Measurements from ENCODE around the gene CSAG3. TPM values are rescaled to one million over a fixed set of nuclear protein-coding genes. Genes with fewer than 3 reads are reported as not detected.
"Not testable (repeated sequence)": the region's sequence is repeated elsewhere in the genome, so short reads cannot be mapped to it uniquely, and the experiment has no call there.

CSAG3 gene
- total RNA-seq, 1 experiment from 2014 or later: 44.1 TPM

GRCh38 chrX:152787062-152787461 is 28.0 kb downstream of the CSAG3 start:
- H4K20me1 ChIP-seq (ENCODE audit: insufficient read depth); H2AFZ ChIP-seq (ENCODE audit: low read depth, low read length, poor library complexity, severe bottlenecking); H3K27me3 ChIP-seq (ENCODE audit: insufficient read depth, low read length); H3K9me2 ChIP-seq (ENCODE audit: insufficient read depth); intact Hi-C loops (cut with micrococcal nuclease); H3K36me3 ChIP-seq (ENCODE audit: control insufficient read depth in 1 of 2, insufficient read depth in 2 of 2, low read length in 2 of 2); RAD21 ChIA-PET (ENCODE audit: low non-redundant PET in 1 of 2, low total read pairs in 2 of 2, uncharacterized antibody in 2 of 2, unreplicated experiment in 2 of 2); CTCF ChIA-PET; H3K27ac ChIP-seq (ENCODE audit: low read depth, low read length); DNase-seq (ENCODE audit: low read depth, low spot score); BruUV-seq (replicated peaks); H3K4me2 ChIP-seq (ENCODE audit: low read length); H3K79me2 ChIP-seq (ENCODE audit: insufficient read depth, low read length); H3K4me1 ChIP-seq (ENCODE audit: control insufficient read depth in 1 of 2, insufficient read depth in 2 of 2, low read length in 2 of 2); H3K9ac ChIP-seq (ENCODE audit: low read length); H3K9me3 ChIP-seq (ENCODE audit: control insufficient read depth in 1 of 2, insufficient read depth in 1 of 2, low read depth in 1 of 2, low read length in 2 of 2); H3K4me3 ChIP-seq (replicated peaks in 1 of 2; ENCODE audit: low read depth in 1 of 2, low read length in 2 of 2); POLR2A ChIA-PET: not testable (repeated sequence)
- peak; percentile 99 for ATAC-seq

- H4K20me1 ChIP-seq (ENCODE audit: insufficient read depth): no peaks in the 10 kb centered on the region
- no peak overlapping the region for H3K27ac ChIP-seq (ENCODE audit: low read depth, low read length)
- H2AFZ ChIP-seq (ENCODE audit: low read depth, low read length, poor library complexity, severe bottlenecking): no peak overlapping the region
- H3K36me3 ChIP-seq (ENCODE audit: control insufficient read depth in 1 of 2, insufficient read depth in 2 of 2, low read length in 2 of 2): no peaks in the 10 kb centered on the region
- no peaks in the 10 kb centered on the region for H3K4me1 ChIP-seq (ENCODE audit: control insufficient read depth in 1 of 2, insufficient read depth in 2 of 2, low read length in 2 of 2)
- no peak overlapping the region for H3K4me3 ChIP-seq (replicated peaks in 1 of 2; ENCODE audit: low read depth in 1 of 2, low read length in 2 of 2)
- no peak overlapping the region for H3K9ac ChIP-seq (ENCODE audit: low read length)
- no peaks in the 10 kb centered on the region for H3K9me2 ChIP-seq (ENCODE audit: insufficient read depth)
- BruUV-seq (replicated peaks): no TSS peak
- no peak for ATAC-seq
- H3K4me2 ChIP-seq (ENCODE audit: low read length): no peak overlapping the region
- no peaks in the 10 kb centered on the region for H3K79me2 ChIP-seq (ENCODE audit: insufficient read depth, low read length)
- ChIA-PET CTCF (interaction anchor here (1.2 kb wide), 1 partner anchor 22 kb away, joined by 4 read pairs; no protein-coding TSS in a partner anchor), RAD21 (ENCODE audit: low non-redundant PET in 1 of 2, low total read pairs in 2 of 2, uncharacterized antibody in 2 of 2, unreplicated experiment in 2 of 2) (no interaction called here), POLR2A (no interaction called here)
- no peaks in the 10 kb centered on the region for H3K9me3 ChIP-seq (ENCODE audit: control insufficient read depth in 1 of 2, insufficient read depth in 1 of 2, low read depth in 1 of 2, low read length in 2 of 2)
- DNase-seq (ENCODE audit: low read depth, low spot score): no peak
- no peaks in the 10 kb centered on the region for H3K27me3 ChIP-seq (ENCODE audit: insufficient read depth, low read length)
- intact Hi-C loops (cut with micrococcal nuclease): no loop called here
- no peak for TF ChIP-seq POLR2AphosphoS5 (IDR thresholded peaks at IDR 0.05; ENCODE audit: low read depth, low read length)
- no peak for TF ChIP-seq CBX3 (IDR thresholded peaks at IDR 0.05; ENCODE audit: low read depth)
- TF ChIP-seq POLR2A (IDR thresholded peaks at IDR 0.05; ENCODE audit: borderline replicate concordance, extremely low read depth, insufficient read depth, insufficient read length): no peak
- no peak for TF ChIP-seq ATF3 (IDR thresholded peaks at IDR 0.05)
- no peak for TF ChIP-seq CEBPB (IDR thresholded peaks at IDR 0.05; ENCODE audit: low read depth)
- no peak for TF ChIP-seq EGR1 (IDR thresholded peaks at IDR 0.05; ENCODE audit: low read depth)
- no peak for TF ChIP-seq CTCF (IDR thresholded peaks at IDR 0.05 in 2 of 3, conservative IDR thresholded peaks at IDR 0.05 in 1 of 3; ENCODE audit: borderline replicate concordance in 1 of 3, insufficient read depth in 1 of 3, low read depth in 2 of 3, low read length in 2 of 3)
- no peak for TF ChIP-seq EZH2phosphoT487 (IDR thresholded peaks at IDR 0.05; ENCODE audit: borderline replicate concordance)
- TF ChIP-seq ZNF274 (IDR thresholded peaks at IDR 0.05; ENCODE audit: low read depth, low read length): no peak
- no peak for TF ChIP-seq SP1 (IDR thresholded peaks at IDR 0.05; ENCODE audit: low read depth)
- no peak for TF ChIP-seq ZBTB33 (IDR thresholded peaks at IDR 0.05; ENCODE audit: extremely low read depth, insufficient replicate concordance, low read length)
- TF ChIP-seq TCF7L2 (IDR thresholded peaks at IDR 0.05; ENCODE audit: borderline replicate concordance, extremely low read depth, insufficient read depth, insufficient read length): no peak
- TF ChIP-seq SIN3A (IDR thresholded peaks at IDR 0.05; ENCODE audit: low read depth): no peak
- no peak for TF ChIP-seq EZH2 (IDR thresholded peaks at IDR 0.05)
Measured at GRCh38 chrX:152798945-152799344, 39.9 kb downstream of the CSAG3 start.
